SU-DHL-6 (cell line): ENCODE measurements around the gene CAMK1D.

Source experiments
- EZH2phosphoT487 ChIP-seq: fragments of 200-600 bp; sonication (generic), shearing (Covaris generic); conservative IDR thresholded peaks from 2 replicates; pipeline ENCODE4 v1.6.1; 2018; ENCODE audit warnings: mild to moderate bottlenecking, antibody characterized with exemption, low read length, moderate library complexity, mixed read lengths
- TF ChIP-seq, protein P1 (sequence below): fragments of 200-600 bp; sonication (generic); IDR thresholded peaks from one replicate; pipeline ENCODE4 v1.5.1; 2017; ENCODE audit warnings: antibody characterized with exemption, mild to moderate bottlenecking, low read length, moderate library complexity; ENCODE audit not compliant: insufficient read depth, poor library complexity, severe bottlenecking

DNA sequence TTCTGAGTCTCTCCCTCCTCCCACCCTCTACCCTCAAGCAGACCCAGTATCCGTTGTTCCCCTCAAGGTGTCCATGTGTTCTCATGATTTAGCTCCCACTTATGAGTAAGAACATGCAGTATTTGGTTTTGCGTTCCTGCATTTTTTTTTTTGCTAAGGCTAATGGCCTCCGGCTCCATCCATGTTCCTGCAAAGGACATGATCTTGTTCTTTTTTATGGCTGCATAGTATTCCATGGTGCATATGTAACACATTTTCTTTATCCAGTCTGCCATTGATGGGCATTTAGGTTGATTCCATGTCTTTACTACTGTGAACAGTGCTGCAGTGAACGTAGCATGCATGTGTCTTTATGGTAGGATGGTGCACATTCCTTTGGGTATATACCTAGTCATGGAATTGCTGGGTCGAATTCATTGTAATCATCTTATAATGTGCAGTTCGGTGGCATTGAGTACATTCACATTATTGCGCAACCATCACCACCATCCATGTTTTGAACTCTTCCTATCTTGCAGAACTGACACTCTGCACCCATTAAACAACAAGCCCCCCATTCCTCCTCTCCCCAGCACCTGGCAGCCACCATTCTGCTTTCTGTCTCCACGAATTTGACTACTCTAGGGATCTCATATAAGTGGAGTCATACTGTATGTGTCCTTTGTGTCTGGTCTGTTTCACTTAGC, 125.5 kb downstream of the CAMK1D start:
- TF ChIP-seq, protein P1, sequence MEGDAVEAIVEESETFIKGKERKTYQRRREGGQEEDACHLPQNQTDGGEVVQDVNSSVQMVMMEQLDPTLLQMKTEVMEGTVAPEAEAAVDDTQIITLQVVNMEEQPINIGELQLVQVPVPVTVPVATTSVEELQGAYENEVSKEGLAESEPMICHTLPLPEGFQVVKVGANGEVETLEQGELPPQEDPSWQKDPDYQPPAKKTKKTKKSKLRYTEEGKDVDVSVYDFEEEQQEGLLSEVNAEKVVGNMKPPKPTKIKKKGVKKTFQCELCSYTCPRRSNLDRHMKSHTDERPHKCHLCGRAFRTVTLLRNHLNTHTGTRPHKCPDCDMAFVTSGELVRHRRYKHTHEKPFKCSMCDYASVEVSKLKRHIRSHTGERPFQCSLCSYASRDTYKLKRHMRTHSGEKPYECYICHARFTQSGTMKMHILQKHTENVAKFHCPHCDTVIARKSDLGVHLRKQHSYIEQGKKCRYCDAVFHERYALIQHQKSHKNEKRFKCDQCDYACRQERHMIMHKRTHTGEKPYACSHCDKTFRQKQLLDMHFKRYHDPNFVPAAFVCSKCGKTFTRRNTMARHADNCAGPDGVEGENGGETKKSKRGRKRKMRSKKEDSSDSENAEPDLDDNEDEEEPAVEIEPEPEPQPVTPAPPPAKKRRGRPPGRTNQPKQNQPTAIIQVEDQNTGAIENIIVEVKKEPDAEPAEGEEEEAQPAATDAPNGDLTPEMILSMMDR, result no peak
- no peak for TF ChIP-seq EZH2phosphoT487
